Endothelial cell of umbilical vein (primary cell): ENCODE data around the gene CRYGS.

Source experiments
- CTCF ChIP-seq, 2 donors: IDR thresholded peaks; 1 replicate in 1 of 2; 2 replicates in 1 of 2; pipeline ENCODE4 v1.5.1; 2011; ENCODE audit warnings: low read length in 2 of 2, mild to moderate bottlenecking in 2 of 2, moderate library complexity in 2 of 2, control low read depth in 1 of 2, inconsistent platforms in 1 of 2, low read depth in 1 of 2; ENCODE audit not compliant: insufficient read depth in 1 of 2; ENCODE audit errors: extremely low read depth in 1 of 2
- FOS ChIP-seq: IDR thresholded peaks from 2 replicates; pipeline ENCODE4 v1.6.1; 2011; ENCODE audit warnings: mild to moderate bottlenecking, low read length, moderate library complexity, borderline replicate concordance; ENCODE audit not compliant: insufficient read depth
- MAX ChIP-seq: IDR thresholded peaks from 2 replicates; pipeline ENCODE4 v1.6.1; 2011; ENCODE audit not compliant: insufficient read depth, insufficient read length
- POLR2A ChIP-seq: IDR thresholded peaks from 2 replicates; pipeline ENCODE4 v1.6.1; 2012; ENCODE audit warnings: low read depth, mild to moderate bottlenecking, control low read depth, low read length

- no peak for TF ChIP-seq FOS
- no peak for TF ChIP-seq CTCF (IDR thresholded peaks at IDR 0.05; ENCODE audit: extremely low read depth in 1 of 2, insufficient read depth in 1 of 2, low read depth in 1 of 2, low read length in 2 of 2)
- TF ChIP-seq POLR2A, result no peak
- TF ChIP-seq MAX, result no peak
These were observed 36.6 kb upstream of the CRYGS start for GRCh38 chr3:186580785-186581184.
